ENCODE results near the gene FOXA3.

FOXA3 gene

GRCh38 chr19:45876411-45877197 lies 12.5 kb downstream of the FOXA3 start:
- DNase-seq = peak; percentile 62

GRCh38 chr19:45878043-45878794 lies 14.1 kb downstream of the FOXA3 start:
- DNase-seq = no peak

GRCh38 chr19:45879055-45879454 lies 14.9 kb downstream of the FOXA3 start:
- DNase-seq = no peak

- DNase-seq = no peak
These were observed 15.8 kb downstream of the FOXA3 start for GRCh38 chr19:45879971-45880370.

GRCh38 chr19:45881082-45881908 lies 17.2 kb downstream of the FOXA3 start:
- no peak for DNase-seq

- DNase-seq = no peak
These were observed 17.9 kb downstream of the FOXA3 start for GRCh38 chr19:45881909-45882528.

GRCh38 chr19:45882652-45883585 lies 18.8 kb downstream of the FOXA3 start:
- peak; percentile 92 for DNase-seq

- no peak for DNase-seq
These were observed 19.4 kb downstream of the FOXA3 start for GRCh38 chr19:45883586-45883880.

- no peak for DNase-seq
These were observed 20.0 kb downstream of the FOXA3 start for GRCh38 chr19:45883881-45884681.

- peak; percentile 71 for DNase-seq
These were observed 20.8 kb downstream of the FOXA3 start for GRCh38 chr19:45884682-45885555.

GRCh38 chr19:45885556-45886426 lies 21.7 kb downstream of the FOXA3 start, which contains the start of gene IRF2BP1:
Gene IRF2BP1, minus strand, starts transcription at chr19:45886141. Its CDS starts 367 bp downstream, at chr19:45885774.
- peak; percentile 92 for DNase-seq

GRCh38 chr19:45886427-45887199 lies 22.5 kb downstream of the FOXA3 start:
- DNase-seq = peak; percentile 90

GRCh38 chr19:45887200-45887710 lies 23.1 kb downstream of the FOXA3 start:
- DNase-seq = no peak

- DNase-seq = no peak
These were observed 25.2 kb downstream of the FOXA3 start for GRCh38 chr19:45889210-45889885.

- no peak for DNase-seq
These were observed 26.8 kb downstream of the FOXA3 start for GRCh38 chr19:45890877-45891276.

GRCh38 chr19:45895519-45895972 lies 31.4 kb downstream of the FOXA3 start:
- DNase-seq = no peak
